ENCODE measurements around the gene ZNF276. TPM values are rescaled to one million over a fixed set of nuclear protein-coding genes. Genes with fewer than 3 reads are reported as not detected.
"Not testable (repeated sequence)": the region's sequence is repeated elsewhere in the genome, so short reads cannot be mapped to it uniquely, and the experiment has no call there.

ZNF276 gene, protein sequence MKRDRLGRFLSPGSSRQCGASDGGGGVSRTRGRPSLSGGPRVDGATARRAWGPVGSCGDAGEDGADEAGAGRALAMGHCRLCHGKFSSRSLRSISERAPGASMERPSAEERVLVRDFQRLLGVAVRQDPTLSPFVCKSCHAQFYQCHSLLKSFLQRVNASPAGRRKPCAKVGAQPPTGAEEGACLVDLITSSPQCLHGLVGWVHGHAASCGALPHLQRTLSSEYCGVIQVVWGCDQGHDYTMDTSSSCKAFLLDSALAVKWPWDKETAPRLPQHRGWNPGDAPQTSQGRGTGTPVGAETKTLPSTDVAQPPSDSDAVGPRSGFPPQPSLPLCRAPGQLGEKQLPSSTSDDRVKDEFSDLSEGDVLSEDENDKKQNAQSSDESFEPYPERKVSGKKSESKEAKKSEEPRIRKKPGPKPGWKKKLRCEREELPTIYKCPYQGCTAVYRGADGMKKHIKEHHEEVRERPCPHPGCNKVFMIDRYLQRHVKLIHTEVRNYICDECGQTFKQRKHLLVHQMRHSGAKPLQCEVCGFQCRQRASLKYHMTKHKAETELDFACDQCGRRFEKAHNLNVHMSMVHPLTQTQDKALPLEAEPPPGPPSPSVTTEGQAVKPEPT
- total RNA-seq (2021) = 17.4 and 18.6 TPM in 2 replicates
- long read RNA-seq, full-length matches to known transcripts = 8 of 29 reads
- long read RNA-seq, partial matches to known transcripts = 3 of 29 reads
- long read RNA-seq, other reads (novel, unspliced or antisense) = 18 of 29 reads

DNA sequence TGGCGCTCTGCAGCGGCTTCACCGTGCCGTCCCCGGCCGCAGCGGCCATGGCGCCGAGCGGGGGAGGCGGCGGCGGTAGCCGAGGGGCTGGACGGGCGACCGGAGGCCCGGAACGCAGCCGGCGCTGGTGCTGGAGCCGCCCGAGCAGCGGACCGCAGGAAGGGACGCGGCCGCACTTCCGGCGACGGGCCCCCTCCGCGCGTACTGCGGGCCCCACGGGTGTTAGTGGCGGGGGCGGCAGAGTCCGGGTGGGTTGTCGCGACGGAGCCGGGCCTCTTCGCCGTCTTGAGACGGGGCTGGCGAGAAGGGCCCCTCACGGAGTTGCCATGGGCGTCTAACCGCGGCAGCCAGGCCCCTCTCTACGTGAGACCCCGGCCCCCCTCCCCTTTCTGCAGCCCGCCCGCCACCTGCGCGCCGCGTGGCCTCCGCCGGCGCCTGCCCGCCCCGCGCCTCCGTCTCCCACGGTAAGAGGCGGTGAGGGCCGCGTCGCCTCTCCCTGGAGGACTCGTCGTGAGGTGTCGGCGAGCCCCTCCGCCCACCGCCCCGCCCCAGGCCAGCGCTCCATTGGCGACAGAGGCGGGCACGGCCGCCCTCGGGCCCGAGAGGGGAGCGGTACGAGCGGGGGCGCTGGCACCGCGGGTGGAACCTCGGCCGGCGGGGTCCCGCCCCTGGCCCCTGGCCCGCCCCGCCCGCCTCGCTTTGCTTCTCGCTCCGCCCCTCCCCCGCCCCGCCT lies at the start of gene ZNF276, which contains the start of gene VPS9D1:
ZNF276 (plus strand) TSS at position 725 of the 733 bp plus-strand sequence. CDS start 104 bp downstream, outside the sequence.
VPS9D1 (minus strand) TSS at position 86 of the 733 bp plus-strand sequence; CDS start at position 49, 37 bp downstream.
- no peaks in the 10 kb centered on the region for H3K9me3 ChIP-seq (ENCODE audit: control insufficient read depth, low read depth, low read length)
- no peak within 1 kb of the TSS for H2AK5ac ChIP-seq (ENCODE audit: insufficient read length, low read length)
- no peaks in the 10 kb centered on the region for H3K79me1 ChIP-seq (ENCODE audit: insufficient read depth, low read depth, low read length, poor library complexity, severe bottlenecking)
- no peak within 1 kb of the TSS for H2BK20ac ChIP-seq (ENCODE audit: low read depth, low read length, poor library complexity, severe bottlenecking)
- Mint-ChIP-seq H3K36me3 (ENCODE audit: insufficient read depth in 1 of 3, low read depth in 3 of 3) (peaks cover 27 to 41% (median 35%) of the 10 kb centered on the region in 3 experiments), H3K27me3 (ENCODE audit: low read depth) (peaks cover 55% of the 10 kb centered on the region), H3K4me3 (peak within 1 kb of the TSS; percentile 76 to 87), H3K4me1 (peaks cover 14 to 15% of the 10 kb centered on the region in 2 experiments), H3K9me3 (no peaks in the 10 kb centered on the region), H3K27ac (peak within 1 kb of the TSS in 2 of 3 experiments; percentile 87; a peak in 5 of 7 replicates)
- peaks cover 18% of the 10 kb centered on the region for H3K23me2 ChIP-seq (ENCODE audit: insufficient read length, low read depth, low read length, poor library complexity, severe bottlenecking)
- WGBS (ENCODE audit: extremely low coverage, insufficient read length, low lambda C conversion rate) = no CpG with 5 or more reads among the region's 103 CpGs
- peak; percentile 79 for DNase-seq
- no peak within 1 kb of the TSS for H3K14ac ChIP-seq (ENCODE audit: insufficient read depth, low read length)
- H2BK5ac ChIP-seq (ENCODE audit: insufficient read length, low read length) = no peak within 1 kb of the TSS
- no peak within 1 kb of the TSS for H3T11ph ChIP-seq (ENCODE audit: low read length)
- TF ChIP-seq, protein P1, sequence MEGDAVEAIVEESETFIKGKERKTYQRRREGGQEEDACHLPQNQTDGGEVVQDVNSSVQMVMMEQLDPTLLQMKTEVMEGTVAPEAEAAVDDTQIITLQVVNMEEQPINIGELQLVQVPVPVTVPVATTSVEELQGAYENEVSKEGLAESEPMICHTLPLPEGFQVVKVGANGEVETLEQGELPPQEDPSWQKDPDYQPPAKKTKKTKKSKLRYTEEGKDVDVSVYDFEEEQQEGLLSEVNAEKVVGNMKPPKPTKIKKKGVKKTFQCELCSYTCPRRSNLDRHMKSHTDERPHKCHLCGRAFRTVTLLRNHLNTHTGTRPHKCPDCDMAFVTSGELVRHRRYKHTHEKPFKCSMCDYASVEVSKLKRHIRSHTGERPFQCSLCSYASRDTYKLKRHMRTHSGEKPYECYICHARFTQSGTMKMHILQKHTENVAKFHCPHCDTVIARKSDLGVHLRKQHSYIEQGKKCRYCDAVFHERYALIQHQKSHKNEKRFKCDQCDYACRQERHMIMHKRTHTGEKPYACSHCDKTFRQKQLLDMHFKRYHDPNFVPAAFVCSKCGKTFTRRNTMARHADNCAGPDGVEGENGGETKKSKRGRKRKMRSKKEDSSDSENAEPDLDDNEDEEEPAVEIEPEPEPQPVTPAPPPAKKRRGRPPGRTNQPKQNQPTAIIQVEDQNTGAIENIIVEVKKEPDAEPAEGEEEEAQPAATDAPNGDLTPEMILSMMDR (conservative IDR thresholded peaks at IDR 0.05) = no peak
- H4K8ac ChIP-seq (replicated peaks; ENCODE audit: insufficient read length, low read depth, low read length) = no peak within 1 kb of the TSS
- no peak within 1 kb of the TSS for H3K4ac ChIP-seq (ENCODE audit: low read depth, low read length)
- no peaks in the 10 kb centered on the region for H4K20me1 ChIP-seq (ENCODE audit: control insufficient read depth, insufficient read depth, insufficient read length)
- no peak within 1 kb of the TSS for H3K23ac ChIP-seq (ENCODE audit: insufficient read length, low read depth, low read length)
- peak within 1 kb of the TSS; percentile 10 for H3K9ac ChIP-seq (ENCODE audit: extremely low read depth, insufficient read length, low read length)
- no peak within 1 kb of the TSS for H2AFZ ChIP-seq (ENCODE audit: low read length)
- H2BK120ac ChIP-seq (ENCODE audit: low read depth, low read length, poor library complexity, severe bottlenecking) = no peak within 1 kb of the TSS
- no peak within 1 kb of the TSS for H3K27ac ChIP-seq (ENCODE audit: insufficient read length, low read depth, low read length)
- no peaks in the 10 kb centered on the region for H3K79me2 ChIP-seq (ENCODE audit: insufficient read depth, low read length)
- no peaks in the 10 kb centered on the region for H3K4me1 ChIP-seq (ENCODE audit: insufficient read depth, low read length)
- peak within 1 kb of the TSS; percentile 64 for H3K4me2 ChIP-seq (ENCODE audit: insufficient read depth, insufficient read length, low read length)
- no peak within 1 kb of the TSS; the same call in 1 of the 2 replicates for H2BK15ac ChIP-seq (ENCODE audit: low read depth, low read length)
- peaks cover 9% of the 10 kb centered on the region; the same call in 1 of the 2 replicates for H3K27me3 ChIP-seq (ENCODE audit: insufficient read depth, low read length)
- H4K91ac ChIP-seq (ENCODE audit: insufficient read length, low read depth, low read length) = no peak within 1 kb of the TSS
- H3K56ac ChIP-seq (ENCODE audit: insufficient read length, low read depth, low read length) = no peak within 1 kb of the TSS
- no peak within 1 kb of the TSS for H3K18ac ChIP-seq (ENCODE audit: insufficient read length, low read depth, low read length)
- H4K5ac ChIP-seq (ENCODE audit: insufficient read length, low read depth, low read length) = no peak within 1 kb of the TSS
- H2BK12ac ChIP-seq (ENCODE audit: insufficient read length, low read depth, low read length) = no peak within 1 kb of the TSS

DNA sequence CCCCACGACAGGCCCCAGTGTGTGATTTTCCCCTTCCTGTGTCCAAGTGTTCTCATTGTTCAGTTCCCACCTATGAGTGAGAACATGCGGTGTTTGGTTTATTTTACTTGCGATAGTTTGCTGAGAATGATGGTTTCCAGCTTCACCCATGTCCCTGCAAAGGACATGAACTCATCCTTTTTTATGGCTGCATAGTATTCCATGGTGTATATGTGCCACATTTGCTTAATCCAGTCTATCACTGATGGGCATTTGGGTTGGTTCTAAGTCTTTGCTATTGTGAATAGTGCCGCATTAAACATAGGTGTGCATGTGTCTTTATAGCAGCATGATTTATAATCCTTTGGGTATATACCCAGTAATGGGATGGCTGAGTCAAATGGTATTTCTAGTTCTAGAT lies 49.8 kb upstream of the ZNF276 start:
- H2BK5ac ChIP-seq (ENCODE audit: insufficient read length, low read length); H3K4me1 ChIP-seq (ENCODE audit: insufficient read depth, low read length); H3K9me3 ChIP-seq (ENCODE audit: control insufficient read depth, low read depth, low read length); H2AFZ ChIP-seq (ENCODE audit: low read length); H2BK120ac ChIP-seq (ENCODE audit: low read depth, low read length, poor library complexity, severe bottlenecking); H3K27ac Mint-ChIP-seq; H4K5ac ChIP-seq (ENCODE audit: insufficient read length, low read depth, low read length); H3K23me2 ChIP-seq (ENCODE audit: insufficient read length, low read depth, low read length, poor library complexity, severe bottlenecking); H2AK5ac ChIP-seq (ENCODE audit: insufficient read length, low read length); H3K4me1 Mint-ChIP-seq; H3K27ac ChIP-seq (ENCODE audit: insufficient read length, low read depth, low read length); H3K18ac ChIP-seq (ENCODE audit: insufficient read length, low read depth, low read length); H2BK15ac ChIP-seq (ENCODE audit: low read depth, low read length); H3K56ac ChIP-seq (ENCODE audit: insufficient read length, low read depth, low read length); H3K4me2 ChIP-seq (ENCODE audit: insufficient read depth, insufficient read length, low read length); H3K27me3 Mint-ChIP-seq (ENCODE audit: low read depth); H3K79me2 ChIP-seq (ENCODE audit: insufficient read depth, low read length); H4K8ac ChIP-seq (replicated peaks; ENCODE audit: insufficient read length, low read depth, low read length); H3K14ac ChIP-seq (ENCODE audit: insufficient read depth, low read length); H3K9ac ChIP-seq (ENCODE audit: extremely low read depth, insufficient read length, low read length); H3K4ac ChIP-seq (ENCODE audit: low read depth, low read length); H3K79me1 ChIP-seq (ENCODE audit: insufficient read depth, low read depth, low read length, poor library complexity, severe bottlenecking); H3T11ph ChIP-seq (ENCODE audit: low read length); H3K4me3 Mint-ChIP-seq; H3K23ac ChIP-seq (ENCODE audit: insufficient read length, low read depth, low read length); H2BK20ac ChIP-seq (ENCODE audit: low read depth, low read length, poor library complexity, severe bottlenecking); H4K91ac ChIP-seq (ENCODE audit: insufficient read length, low read depth, low read length); H3K27me3 ChIP-seq (ENCODE audit: insufficient read depth, low read length); H4K20me1 ChIP-seq (ENCODE audit: control insufficient read depth, insufficient read depth, insufficient read length); H2BK12ac ChIP-seq (ENCODE audit: insufficient read length, low read depth, low read length); DNase-seq: not testable (repeated sequence)
- H3K36me3 Mint-ChIP-seq (ENCODE audit: insufficient read depth in 1 of 3, low read depth in 3 of 3) = peaks cover 17 to 29% (median 26%) of the 10 kb centered on the region in 3 experiments
- peaks cover 31 to 34% of the 10 kb centered on the region in 2 experiments for H3K9me3 Mint-ChIP-seq
- WGBS (ENCODE audit: extremely low coverage, insufficient read length, low lambda C conversion rate) = no CpG with 5 or more reads among the region's 4 CpGs

Measured in H9 (cell line).